HepG2 (cell line): Measurements from ENCODE around the gene NDRG3. TPM values are rescaled to one million over a fixed set of nuclear protein-coding genes. Genes with fewer than 3 reads are reported as not detected.

Source experiments
- ATF7 ChIP-seq, 2 experiments: fragments of 450-650 bp in 1 of 2; sonication (generic) in 1 of 2; formaldehyde crosslinking in 1 of 2; IDR thresholded peaks; 2 replicates each; pipeline versions ENCODE4 v1.4.0 to v1.6.1; 2016 to 2020; ENCODE audit warnings: antibody characterized with exemption in 1 of 2, mild to moderate bottlenecking in 1 of 2, missing genetic modification reagents in 1 of 2
- HINFP ChIP-seq: sonication (generic); formaldehyde crosslinking; IDR thresholded peaks from 2 replicates; pipeline ENCODE4 v1.4.0; 2020; ENCODE audit warnings: low read depth, mild to moderate bottlenecking, missing genetic modification reagents
- HNF1B ChIP-seq: sonication (generic); formaldehyde crosslinking; IDR thresholded peaks from 2 replicates; pipeline ENCODE4 v1.5.1; 2020; ENCODE audit warnings: mild to moderate bottlenecking, moderate library complexity, missing genetic modification reagents
- LCORL ChIP-seq, 2 experiments: fragments of 450-650 bp in 1 of 2; sonication (generic) in 1 of 2; formaldehyde crosslinking in 1 of 2; IDR thresholded peaks; 2 replicates each; pipeline versions ENCODE4 v1.5.0 to v1.6.1; 2017 to 2020; ENCODE audit warnings: antibody characterized with exemption in 1 of 2, missing genetic modification reagents in 1 of 2
- MEF2D ChIP-seq: sonication (generic); formaldehyde crosslinking; IDR thresholded peaks from 2 replicates; pipeline ENCODE4 v1.5.1; 2020; ENCODE audit warnings: mild to moderate bottlenecking, missing genetic modification reagents
- MNT ChIP-seq: fragments of 450-650 bp; IDR thresholded peaks from 2 replicates; pipeline ENCODE4 v1.6.1; 2016
- NR3C1 ChIP-seq: sonication (generic); formaldehyde crosslinking; IDR thresholded peaks from 2 replicates; pipeline ENCODE4 v1.4.0; 2020; ENCODE audit warnings: missing genetic modification reagents
- PAF1 ChIP-seq: IDR thresholded peaks from 2 replicates; pipeline ENCODE4 v1.6.1; 2016; ENCODE audit warnings: missing genetic modification reagents, missing compliant biosample characterization
- POLR2AphosphoS5 ChIP-seq: IDR thresholded peaks from 2 replicates; pipeline ENCODE4 v1.6.1; 2012; ENCODE audit warnings: low read depth, low read length
- PPARG ChIP-seq: conservative IDR thresholded peaks from 2 replicates; pipeline ENCODE4 v1.6.1; 2016; ENCODE audit warnings: missing biosample characterization, missing genetic modification reagents
- RARA ChIP-seq: IDR thresholded peaks from 2 replicates; pipeline ENCODE4 v1.6.1; 2016; ENCODE audit warnings: missing genetic modification reagents, missing compliant biosample characterization
- RELA ChIP-seq: sonication (generic); formaldehyde crosslinking; IDR thresholded peaks from 2 replicates; pipeline ENCODE4 v1.4.0; 2020; ENCODE audit warnings: missing genetic modification reagents
- SOX5 ChIP-seq: IDR thresholded peaks from 2 replicates; pipeline ENCODE4 v1.6.1; 2016; ENCODE audit warnings: borderline replicate concordance
- TAF15 ChIP-seq: fragments of 200-400 bp; formaldehyde crosslinking; IDR thresholded peaks from one replicate; pipeline ENCODE4 v1.6.1; 2018; ENCODE audit warnings: mild to moderate bottlenecking, low read depth, low read length; ENCODE audit not compliant: poor library complexity, severe bottlenecking
- THAP11 ChIP-seq: IDR thresholded peaks from 2 replicates; pipeline ENCODE4 v1.6.1; 2016; ENCODE audit warnings: missing biosample characterization, missing genetic modification reagents
- YY1 ChIP-seq: IDR thresholded peaks from 2 replicates; pipeline ENCODE4 v1.6.1; 2011; ENCODE audit warnings: low read length, low read depth, moderate library complexity, mild to moderate bottlenecking; ENCODE audit not compliant: insufficient read depth, insufficient replicate concordance
- ZFP36L2 ChIP-seq: sonication (generic); formaldehyde crosslinking; IDR thresholded peaks from 2 replicates; pipeline ENCODE4 v1.4.0; 2020; ENCODE audit warnings: missing genetic modification reagents
- ZNF274 ChIP-seq: sonication (generic); formaldehyde crosslinking; IDR thresholded peaks from 2 replicates; pipeline ENCODE4 v1.5.1; 2020; ENCODE audit warnings: mild to moderate bottlenecking, missing genetic modification reagents
- ZNF34 ChIP-seq: sonication (generic); formaldehyde crosslinking; IDR thresholded peaks from 2 replicates; pipeline ENCODE4 v1.4.0; 2020; ENCODE audit warnings: mild to moderate bottlenecking, missing genetic modification reagents, borderline replicate concordance
- ZNF354B ChIP-seq: sonication (generic); formaldehyde crosslinking; IDR thresholded peaks from 2 replicates; pipeline ENCODE4 v1.8.0; 2022; ENCODE audit warnings: mild to moderate bottlenecking, missing genetic modification reagents
- ZNF460 ChIP-seq: sonication (generic); formaldehyde crosslinking; IDR thresholded peaks from 2 replicates; pipeline ENCODE4 v1.5.1; 2020; ENCODE audit warnings: missing genetic modification reagents, mild to moderate bottlenecking, borderline replicate concordance
- ZNF770 ChIP-seq: sonication (generic); formaldehyde crosslinking; IDR thresholded peaks from 2 replicates; pipeline ENCODE4 v1.5.0; 2020; ENCODE audit warnings: mild to moderate bottlenecking, missing genetic modification reagents
- ZNF790 ChIP-seq: sonication (generic); formaldehyde crosslinking; IDR thresholded peaks from 2 replicates; pipeline ENCODE4 v1.8.0; 2022; ENCODE audit warnings: missing genetic modification reagents, mild to moderate bottlenecking, borderline replicate concordance
- ZSCAN31 ChIP-seq: sonication (generic); formaldehyde crosslinking; IDR thresholded peaks from 2 replicates; pipeline ENCODE4 v1.5.0; 2020; ENCODE audit warnings: low read depth, mild to moderate bottlenecking, missing genetic modification reagents
- polyA plus RNA-seq, 8 experiments: library from polyadenylated mRNA; depleted of rRNA in 3 of 8; stranded (reverse) in 7 of 8; unstranded in 1 of 8; fragments of >200 nt; fragmentation: Illumina TruSeq in 4 of 8; extraction: Trizol in 4 of 8; gene quantifications; 2 replicates each; pipeline versions ENCODE4 v1.2.1 to v1.2.3, GENCODE V29; 2011 to 2016; ENCODE audit warnings: low read depth in 4 of 8, missing spikeins in 1 of 8, mixed read lengths in 1 of 8; ENCODE audit not compliant: insufficient read depth in 1 of 8
- total RNA-seq, 5 experiments: library from RNA; depleted of rRNA; stranded (reverse); fragments of >200 nt; fragmentation: Illumina TruSeq; extraction: Trizol; gene quantifications; 2 replicates each; pipeline ENCODE4 v1.2.3, GENCODE V29; 2016; ENCODE audit warnings: low read depth in 1 of 5

The NDRG3 gene
- total and polyA plus RNA-seq, 2 of the 13 experiments (the other 11 are each of a cell fraction or from before 2014, with no cell fraction given), result 36.0 to 40.5 TPM

GRCh38 chr20:36745927-36746659 is at the start of gene NDRG3 (continued):
- no peak for TF ChIP-seq PAF1
- no peak for TF ChIP-seq ZNF770 (CRISPR knock-in tag)
- TF ChIP-seq HINFP (CRISPR knock-in tag), result no peak
- no peak for TF ChIP-seq RARA (CRISPR knock-in tag)
- no peak for TF ChIP-seq SOX5 (CRISPR knock-in tag)
- TF ChIP-seq LCORL (IDR thresholded peaks at IDR 0.05), result no peak
- 0 out of 2 replicates have a peak, but pooled peaks have one; percentile 67 for TF ChIP-seq LCORL (CRISPR knock-in tag; IDR thresholded peaks at IDR 0.05)
- TF ChIP-seq ZNF460 (CRISPR knock-in tag), result no peak
- peak; percentile 22; the same call in 1 of the 2 replicates for TF ChIP-seq PPARG (CRISPR knock-in tag)
- peak; percentile 76; the same call in 1 of the 2 replicates for TF ChIP-seq ZSCAN31 (CRISPR knock-in tag)
- TF ChIP-seq NR3C1 (CRISPR knock-in tag), result no peak
- 0 out of 2 replicates have a peak, but pooled peaks have one; percentile 44 for TF ChIP-seq ZNF790 (CRISPR knock-in tag)
- TF ChIP-seq MNT, result no peak
- TF ChIP-seq POLR2AphosphoS5, result peak; percentile 91
- 0 out of 2 replicates have a peak, but pooled peaks have one; percentile 3 for TF ChIP-seq RELA (CRISPR knock-in tag)
- TF ChIP-seq HNF1B (CRISPR knock-in tag), result peak; percentile 58; the same call in 1 of the 2 replicates
- TF ChIP-seq ZNF274, result 0 out of 2 replicates have a peak, but pooled peaks have one; percentile 59
- no peak for TF ChIP-seq ZNF34
- no peak for TF ChIP-seq ZFP36L2
- peak; percentile 96 for TF ChIP-seq THAP11
- TF ChIP-seq ZNF354B (CRISPR knock-in tag), result no peak
- no peak for TF ChIP-seq MEF2D (CRISPR knock-in tag)
- TF ChIP-seq TAF15, result no peak
- TF ChIP-seq YY1, result peak; percentile 100
- no peak for TF ChIP-seq ATF7 (IDR thresholded peaks at IDR 0.05)
- TF ChIP-seq ATF7 (CRISPR knock-in tag; IDR thresholded peaks at IDR 0.05), result no peak
